Activated CD8-positive, alpha-beta T cell treated with anti-CD3 and anti-CD28 coated beads for 36 hours (primary cell): ENCODE measurements around the gene CACNA1C. TPM values are rescaled to one million over a fixed set of nuclear protein-coding genes. Genes with fewer than 3 reads are reported as not detected.

Source experiments
- ATAC-seq: fragments of 200-7000 bp; cut with Tn5 transposase; one replicate; pipeline ENCODE4 v1.10.0; 2021; ENCODE audit warnings: mild to moderate bottlenecking, moderate library complexity
- CTCF ChIA-PET: fragments of 350-600 bp; sonication (Branson Sonifier 250); formaldehyde crosslinking; loops from one replicate; lab custom pipeline; 2021; ENCODE audit warnings: antibody characterized with exemption; lab: Charles Lee
- POLR2A ChIA-PET: fragments of 350-600 bp; sonication (Branson Sonifier 250); formaldehyde crosslinking; loops from one replicate; lab custom pipeline; 2021; ENCODE audit warnings: antibody characterized with exemption; lab: Charles Lee
- DNase-seq: peaks from one replicate; pipeline ENCODE4 v3.0.0-alpha.2; 2020
- H3K27ac Mint-ChIP-seq: one replicate; pipeline ENCODE4 v1.8.0; 2021; ENCODE audit warnings: mild to moderate bottlenecking, mixed read lengths
- H3K27me3 Mint-ChIP-seq: one replicate; pipeline ENCODE4 v1.8.0; 2021; ENCODE audit warnings: mixed read lengths
- H3K36me3 Mint-ChIP-seq: one replicate; pipeline ENCODE4 v1.8.0; 2021; ENCODE audit warnings: low read depth, mixed read lengths
- H3K4me1 Mint-ChIP-seq: one replicate; pipeline ENCODE4 v1.8.0; 2021; ENCODE audit warnings: low read depth, mixed read lengths
- H3K4me3 Mint-ChIP-seq: one replicate; pipeline ENCODE4 v1.8.0; 2021; ENCODE audit warnings: mild to moderate bottlenecking, moderate library complexity, mixed read lengths
- H3K9me3 Mint-ChIP-seq: one replicate; pipeline ENCODE4 v1.8.0; 2021; ENCODE audit warnings: mixed read lengths
- intact Hi-C: fragments of 100-400 bp; cut with micrococcal nuclease; formaldehyde crosslinking; loops from one replicate; pipeline ENCODE4 v1.10.0; 2022
- total RNA-seq, 2 experiments: library from RNA; stranded (reverse); gene quantifications; one replicate each; pipeline ENCODE4 v1.2.3, GENCODE V29; 2021
- TF ChIP-seq, protein P1 (sequence below): fragments of 200-600 bp; IDR thresholded peaks from one replicate; pipeline ENCODE4 v1.8.0; 2022; ENCODE audit warnings: antibody characterized with exemption, mild to moderate bottlenecking

CACNA1C gene
- total RNA-seq, 2 experiments from 2014 or later: 0.02 to 0.05 TPM

DNA sequence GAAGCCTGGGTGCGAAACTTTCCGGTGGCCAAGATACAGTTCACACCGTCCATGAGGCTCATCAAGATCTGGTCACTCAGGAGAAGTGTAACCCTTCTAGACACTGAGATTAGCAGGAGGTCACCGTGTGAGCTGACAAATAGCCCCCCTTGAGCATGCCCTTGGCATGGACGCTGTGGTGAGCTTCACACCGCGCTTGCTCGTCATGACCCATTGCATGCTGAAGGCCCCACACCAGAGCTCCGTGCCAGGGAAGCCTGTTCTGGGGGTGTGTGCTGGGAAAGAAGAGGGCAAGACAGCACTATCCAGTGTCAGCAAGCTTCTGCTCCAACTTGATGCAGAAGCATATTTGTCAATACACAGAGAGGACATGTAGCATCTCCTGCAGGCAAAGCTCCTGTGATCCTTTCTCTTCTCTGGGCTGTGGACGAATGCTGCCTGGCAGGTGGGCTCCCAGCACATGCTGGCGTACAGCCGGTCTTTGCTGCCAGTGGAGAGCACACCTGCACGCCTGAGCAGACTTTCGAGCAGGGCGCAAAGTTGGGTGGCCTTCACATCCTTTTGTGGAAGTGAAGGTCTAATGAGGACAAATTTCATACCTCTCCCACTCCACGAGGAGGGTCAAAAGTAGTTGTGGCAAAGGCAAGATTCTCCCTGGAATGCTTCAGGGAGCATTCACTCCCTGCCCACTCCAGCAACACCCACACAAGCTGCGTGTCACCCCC is 615.1 kb downstream of the CACNA1C start:
- no peak for DNase-seq
- Mint-ChIP-seq H3K27ac (no peak overlapping the region), H3K9me3 (no peaks in the 10 kb centered on the region)

DNA sequence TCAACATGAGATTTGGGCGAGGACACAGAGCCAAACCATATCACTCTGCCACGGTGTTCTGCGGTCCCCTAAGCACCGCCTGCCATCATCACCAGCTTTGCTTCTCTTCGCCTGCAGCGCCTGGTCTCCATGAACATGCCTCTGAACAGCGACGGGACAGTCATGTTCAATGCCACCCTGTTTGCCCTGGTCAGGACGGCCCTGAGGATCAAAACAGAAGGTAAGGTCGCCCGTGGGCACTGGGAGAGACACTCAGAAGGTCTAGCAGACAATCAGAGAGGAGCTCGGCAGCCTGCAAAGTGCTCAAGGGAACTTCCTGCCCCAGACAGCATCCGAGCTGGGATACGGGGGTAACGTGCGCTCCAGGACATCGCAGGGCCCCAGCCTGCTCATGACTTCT is 616.0 kb downstream of the CACNA1C start:
- no peak overlapping the region for H3K27ac Mint-ChIP-seq
- no peak for ATAC-seq
- POLR2A ChIA-PET: no interaction called here

More for the DNA sequence above, 615.1 kb downstream of the CACNA1C start:
- no peak overlapping the region for H3K4me3 Mint-ChIP-seq
- POLR2A ChIA-PET: no interaction called here
- H3K27me3 Mint-ChIP-seq: no peaks in the 10 kb centered on the region
- CTCF ChIA-PET: no interaction called here
- ATAC-seq: no peak
- H3K36me3 Mint-ChIP-seq: no peaks in the 10 kb centered on the region
- TF ChIP-seq, protein P1, sequence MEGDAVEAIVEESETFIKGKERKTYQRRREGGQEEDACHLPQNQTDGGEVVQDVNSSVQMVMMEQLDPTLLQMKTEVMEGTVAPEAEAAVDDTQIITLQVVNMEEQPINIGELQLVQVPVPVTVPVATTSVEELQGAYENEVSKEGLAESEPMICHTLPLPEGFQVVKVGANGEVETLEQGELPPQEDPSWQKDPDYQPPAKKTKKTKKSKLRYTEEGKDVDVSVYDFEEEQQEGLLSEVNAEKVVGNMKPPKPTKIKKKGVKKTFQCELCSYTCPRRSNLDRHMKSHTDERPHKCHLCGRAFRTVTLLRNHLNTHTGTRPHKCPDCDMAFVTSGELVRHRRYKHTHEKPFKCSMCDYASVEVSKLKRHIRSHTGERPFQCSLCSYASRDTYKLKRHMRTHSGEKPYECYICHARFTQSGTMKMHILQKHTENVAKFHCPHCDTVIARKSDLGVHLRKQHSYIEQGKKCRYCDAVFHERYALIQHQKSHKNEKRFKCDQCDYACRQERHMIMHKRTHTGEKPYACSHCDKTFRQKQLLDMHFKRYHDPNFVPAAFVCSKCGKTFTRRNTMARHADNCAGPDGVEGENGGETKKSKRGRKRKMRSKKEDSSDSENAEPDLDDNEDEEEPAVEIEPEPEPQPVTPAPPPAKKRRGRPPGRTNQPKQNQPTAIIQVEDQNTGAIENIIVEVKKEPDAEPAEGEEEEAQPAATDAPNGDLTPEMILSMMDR: no peak
- H3K4me1 Mint-ChIP-seq: no peaks in the 10 kb centered on the region
- intact Hi-C loops: no loop called here

DNA sequence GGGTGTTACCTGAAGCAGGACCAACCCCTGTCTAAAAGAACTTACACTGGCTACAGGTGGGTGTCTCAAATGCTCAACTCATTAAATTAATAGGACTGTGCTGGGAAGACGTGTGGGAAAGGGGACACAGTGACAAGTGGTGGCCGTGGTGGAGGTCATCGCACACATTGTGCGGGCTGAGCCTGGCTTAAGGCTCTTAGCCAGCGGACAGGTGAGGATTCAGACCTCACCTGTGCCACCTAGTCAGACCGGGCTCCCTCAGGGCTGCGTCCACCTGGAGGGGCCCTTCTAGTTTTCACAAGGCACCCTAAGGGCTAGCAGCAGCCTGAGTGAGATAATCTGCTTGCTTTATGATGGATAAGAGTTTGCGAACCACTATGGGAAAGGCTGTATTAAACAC is 616.8 kb downstream of the CACNA1C start:
- no peaks in the 10 kb centered on the region for H3K27me3 Mint-ChIP-seq
- ChIA-PET CTCF (no interaction called here), POLR2A (no interaction called here)
- no peak overlapping the region for H3K27ac Mint-ChIP-seq
- H3K36me3 Mint-ChIP-seq: no peaks in the 10 kb centered on the region
- ATAC-seq (no peak), DNase-seq (no peak)
- intact Hi-C loops: no loop called here
- H3K4me3 Mint-ChIP-seq: no peak overlapping the region
- H3K9me3 Mint-ChIP-seq: no peaks in the 10 kb centered on the region
- H3K4me1 Mint-ChIP-seq: no peaks in the 10 kb centered on the region
- TF ChIP-seq, protein P1: no peak

More for the DNA sequence above, 616.0 kb downstream of the CACNA1C start:
- Mint-ChIP-seq H3K4me3 (no peak overlapping the region), H3K4me1 (no peaks in the 10 kb centered on the region), H3K9me3 (no peaks in the 10 kb centered on the region), H3K27me3 (no peaks in the 10 kb centered on the region), H3K36me3 (no peaks in the 10 kb centered on the region)
- TF ChIP-seq, protein P1: no peak
- CTCF ChIA-PET: no interaction called here
- intact Hi-C loops: no loop called here
- DNase-seq: no peak

DNA sequence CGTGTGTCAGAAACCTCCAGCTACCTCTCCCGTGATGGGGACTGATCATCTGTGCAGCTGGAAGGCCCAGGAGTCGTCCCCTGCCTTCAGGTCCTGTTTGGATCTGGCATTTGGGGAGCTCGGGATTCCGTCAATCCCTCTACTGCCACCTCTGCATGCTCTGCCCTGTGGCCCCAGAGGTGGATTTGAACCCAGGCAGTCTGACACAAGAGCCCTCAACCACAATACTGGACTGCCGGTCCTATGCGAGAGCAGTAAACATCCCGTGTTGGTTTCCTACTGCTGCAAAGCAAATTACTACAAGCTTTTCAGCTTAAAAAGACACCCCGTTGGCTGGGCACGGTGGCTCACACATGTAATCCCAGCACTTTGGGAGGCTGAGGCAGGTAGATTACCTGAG is 620.1 kb downstream of the CACNA1C start:
- H3K4me3 Mint-ChIP-seq: no peak overlapping the region
- ChIA-PET POLR2A (no interaction called here), CTCF (interaction anchor here (0.8 to 1.7 kb wide), 2 partner anchors 10 to 111 kb away, joined by 4 read pairs; no protein-coding TSS in a partner anchor)
- H3K4me1 Mint-ChIP-seq: no peaks in the 10 kb centered on the region
- intact Hi-C loops: no loop called here
- DNase-seq (no peak), ATAC-seq (no peak)
- no peaks in the 10 kb centered on the region for H3K36me3 Mint-ChIP-seq
- H3K27me3 Mint-ChIP-seq: no peaks in the 10 kb centered on the region
- TF ChIP-seq, protein P1: no peak
- no peak overlapping the region for H3K27ac Mint-ChIP-seq
- no peaks in the 10 kb centered on the region for H3K9me3 Mint-ChIP-seq

DNA sequence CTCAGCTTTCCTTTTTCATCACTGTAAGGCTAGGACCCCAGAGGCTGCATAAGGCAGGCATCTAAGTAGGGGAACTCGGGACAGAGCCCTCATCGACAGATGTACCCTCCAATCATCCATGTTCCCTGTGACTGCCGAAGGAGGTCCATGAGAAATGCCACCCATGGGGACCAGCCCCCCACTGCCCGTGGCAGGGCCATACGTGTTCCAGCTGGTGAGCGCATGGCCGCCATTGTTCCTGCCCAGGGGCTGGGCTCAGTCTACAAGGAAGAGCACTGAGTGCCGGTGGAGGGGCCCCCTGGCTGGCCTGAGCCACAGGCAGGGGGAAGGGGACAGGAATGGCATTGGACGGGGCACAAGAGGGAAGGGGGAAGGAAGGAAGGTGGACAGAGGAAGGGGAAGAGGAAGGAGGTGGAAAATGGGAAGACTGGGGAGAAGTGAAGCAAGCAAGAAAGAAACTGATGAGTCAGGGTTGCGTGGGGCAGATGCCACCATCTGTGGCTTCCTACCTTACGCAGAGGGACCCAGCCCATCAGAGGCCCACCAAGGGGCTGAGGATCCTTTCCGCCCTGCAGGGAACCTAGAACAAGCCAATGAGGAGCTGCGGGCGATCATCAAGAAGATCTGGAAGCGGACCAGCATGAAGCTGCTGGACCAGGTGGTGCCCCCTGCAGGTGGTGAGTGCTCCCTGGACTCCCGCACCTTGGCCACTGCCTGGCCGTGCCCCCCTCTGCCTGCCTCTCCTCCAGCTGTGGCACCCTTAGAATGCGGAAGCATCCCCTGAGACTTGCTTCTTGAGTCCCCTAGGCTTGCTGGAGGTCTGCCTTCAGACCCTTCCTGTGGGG is 621.4 kb downstream of the CACNA1C start:
- no peak for DNase-seq
- TF ChIP-seq, protein P1: no peak
- no peaks in the 10 kb centered on the region for H3K4me1 Mint-ChIP-seq
- POLR2A ChIA-PET: no interaction called here
- H3K27ac Mint-ChIP-seq: no peak overlapping the region
- no peaks in the 10 kb centered on the region for H3K27me3 Mint-ChIP-seq
- H3K36me3 Mint-ChIP-seq: no peaks in the 10 kb centered on the region
- no peak for ATAC-seq
- no peak overlapping the region for H3K4me3 Mint-ChIP-seq
- intact Hi-C loops: no loop called here
- CTCF ChIA-PET: no interaction called here
- no peaks in the 10 kb centered on the region for H3K9me3 Mint-ChIP-seq
